ENCODE results near the gene CCDC192. TPM values are rescaled to one million over a fixed set of nuclear protein-coding genes. Genes with fewer than 3 reads are reported as not detected.

CCDC192 gene
- total and polyA plus RNA-seq, 2 donors (not counting 3 experiments of a cell fraction or from before 2014, with no cell fraction given), result not detected

DNA sequence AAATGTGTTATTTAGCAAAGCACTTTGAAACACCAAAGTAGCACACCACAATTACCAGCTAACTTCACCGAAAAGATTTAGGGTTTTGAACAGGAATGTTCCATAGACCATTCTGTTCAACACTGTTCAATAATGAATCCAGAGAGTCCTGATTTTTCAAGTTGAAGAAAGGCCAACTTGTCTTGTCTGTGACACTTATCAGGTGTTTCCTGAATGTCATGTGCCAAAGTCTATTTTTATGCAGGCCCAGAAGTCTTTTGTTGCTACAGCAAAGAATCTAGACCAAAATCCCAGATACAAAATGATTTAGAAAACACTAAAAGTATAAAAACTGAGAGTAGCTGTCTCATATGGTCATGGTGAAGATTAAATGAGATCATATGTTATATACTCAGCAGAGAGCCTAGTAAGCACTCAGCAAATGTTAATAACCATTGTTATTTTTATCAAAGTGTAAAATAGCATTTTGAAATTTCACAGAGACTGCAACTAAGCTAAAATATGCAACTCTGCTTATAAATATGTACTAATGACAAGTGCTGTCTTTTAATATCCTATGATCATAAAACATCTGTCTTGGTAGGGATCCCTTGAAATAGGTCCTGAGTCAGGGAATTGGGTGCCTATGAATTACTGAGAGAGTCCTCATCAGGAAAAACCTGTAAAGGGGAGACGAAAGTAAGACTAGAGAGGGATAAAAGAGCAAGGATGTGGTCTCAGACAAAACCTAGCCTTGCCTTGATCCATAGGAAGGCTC lies 258.0 kb downstream of the CCDC192 start:
- CTCF ChIA-PET, result interaction anchor here (1.0 to 2.7 kb wide), 8 partner anchors 50 to 127 kb away, joined by 3 to 18 read pairs (median 4); no protein-coding TSS in a partner anchor
- no TSS peak for BruUV-seq (replicated peaks)
- DNase-seq (ENCODE audit: low read depth, low spot score), result peak; percentile 71

DNA sequence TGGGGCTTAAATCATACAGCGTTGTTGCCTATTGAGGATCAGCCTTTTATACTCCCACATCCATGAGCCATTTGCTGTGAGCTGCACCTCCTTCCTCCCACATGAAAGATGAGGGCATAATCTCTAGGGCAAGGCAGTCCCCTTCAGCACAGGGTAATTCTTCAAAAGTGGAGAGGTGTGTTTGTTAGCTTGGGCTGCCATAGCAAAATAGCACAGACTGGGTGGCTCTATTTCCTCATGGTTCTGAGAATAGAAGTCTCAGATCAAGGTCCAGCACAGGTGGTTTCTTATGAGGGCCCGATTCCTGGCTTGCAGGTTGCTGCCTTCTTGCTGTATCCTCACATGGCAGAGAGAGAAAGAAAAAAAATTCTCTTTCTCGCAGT lies 258.6 kb downstream of the CCDC192 start:
- dilution Hi-C loops (cut with MboI; ENCODE audit: extremely low pct_ligation_motif_present, low sequenced_read_pairs) (no loop called here), intact Hi-C loops (cut with micrococcal nuclease) (loop anchor here (1.0 to 2.0 kb wide), 4 partner anchors 27 to 149 kb away; no protein-coding TSS in a partner anchor)
- H3K36me3 ChIP-seq (ENCODE audit: control insufficient read depth in 2 of 2, extremely low read depth in 1 of 2, insufficient read depth in 2 of 2, low read length in 2 of 2), result no peaks in the 10 kb centered on the region
- ChIA-PET CTCF (interaction anchor here (1.0 to 1.8 kb wide), 4 partner anchors 77 to 128 kb away, joined by 3 to 6 read pairs (median 4); no protein-coding TSS in a partner anchor), POLR2A (no interaction called here)
- TF ChIP-seq GATA2 (IDR thresholded peaks at IDR 0.05; ENCODE audit: insufficient read depth, insufficient read length, low read depth, low read length), result no peak
- no peak for DNase-seq (ENCODE audit: low read depth, low spot score)
- H3K9me1 ChIP-seq (replicated peaks; ENCODE audit: control insufficient read depth, extremely low read depth, insufficient read depth, low read length), result no peaks in the 10 kb centered on the region
- no peak for FAIRE-seq
- no peaks in the 10 kb centered on the region for H4K20me1 ChIP-seq (replicated peaks; ENCODE audit: control insufficient read depth, extremely low read depth, insufficient read depth, low read length)
- H3K79me2 ChIP-seq (ENCODE audit: control insufficient read depth, insufficient read depth, low read length), result no peaks in the 10 kb centered on the region
- H3K27ac ChIP-seq (ENCODE audit: insufficient read depth, low read depth, low read length), result peak overlapping the region; percentile 64
- no peaks in the 10 kb centered on the region for H3K27me3 ChIP-seq (ENCODE audit: control insufficient read depth in 2 of 2, insufficient read depth in 2 of 2, low read length in 2 of 2)
- no peak overlapping the region for H3K4me2 ChIP-seq (ENCODE audit: insufficient read depth, low read length)
- H3K9me3 ChIP-seq (replicated peaks; ENCODE audit: control insufficient read depth, insufficient read depth, low read length), result no peaks in the 10 kb centered on the region
- no TSS peak for BruUV-seq (replicated peaks)
- H3K9ac ChIP-seq (replicated peaks; ENCODE audit: extremely low read depth, insufficient read depth, low read length), result peak overlapping the region; percentile 43
- H3K4me1 ChIP-seq (ENCODE audit: control insufficient read depth, extremely low read depth, insufficient read depth, low read length), result peaks cover 44% of the 10 kb centered on the region
- no peak overlapping the region for H3K4me3 ChIP-seq (replicated peaks in 1 of 3; ENCODE audit: insufficient read depth in 1 of 3, low read depth in 1 of 3, low read length in 3 of 3)
- no peak overlapping the region for H2AFZ ChIP-seq (ENCODE audit: low read depth, low read length)

More for the DNA sequence above, 258.0 kb downstream of the CCDC192 start:
- Histone ChIP-seq H4K20me1 (replicated peaks; ENCODE audit: control insufficient read depth, extremely low read depth, insufficient read depth, low read length) (no peaks in the 10 kb centered on the region), H3K9ac (replicated peaks; ENCODE audit: extremely low read depth, insufficient read depth, low read length) (peak overlapping the region; percentile 43), H3K79me2 (ENCODE audit: control insufficient read depth, insufficient read depth, low read length) (no peaks in the 10 kb centered on the region), H2AFZ (ENCODE audit: low read depth, low read length) (no peak overlapping the region), H3K9me3 (replicated peaks; ENCODE audit: control insufficient read depth, insufficient read depth, low read length) (no peaks in the 10 kb centered on the region), H3K4me1 (ENCODE audit: control insufficient read depth, extremely low read depth, insufficient read depth, low read length) (peaks cover 44% of the 10 kb centered on the region), H3K4me3 (replicated peaks in 1 of 3; ENCODE audit: insufficient read depth in 1 of 3, low read depth in 1 of 3, low read length in 3 of 3) (no peak overlapping the region), H3K4me2 (ENCODE audit: insufficient read depth, low read length) (peak overlapping the region; percentile 57), H3K9me1 (replicated peaks; ENCODE audit: control insufficient read depth, extremely low read depth, insufficient read depth, low read length) (no peaks in the 10 kb centered on the region), H3K36me3 (ENCODE audit: control insufficient read depth in 2 of 2, extremely low read depth in 1 of 2, insufficient read depth in 2 of 2, low read length in 2 of 2) (no peaks in the 10 kb centered on the region), H3K27ac (ENCODE audit: insufficient read depth, low read depth, low read length) (peak overlapping the region; percentile 64), H3K27me3 (ENCODE audit: control insufficient read depth in 2 of 2, insufficient read depth in 2 of 2, low read length in 2 of 2) (no peaks in the 10 kb centered on the region)
- TF ChIP-seq JUN (IDR thresholded peaks at IDR 0.05; ENCODE audit: borderline replicate concordance, insufficient read depth, insufficient read length, low read depth) (peak; percentile 11), POLR2A (IDR thresholded peaks at IDR 0.05; ENCODE audit: low read depth, low read length) (no peak)
- POLR2A ChIA-PET, result interaction anchor here (0.8 to 1.2 kb wide), 3 partner anchors 27 to 90 kb away, joined by 3 to 4 read pairs (median 3); no protein-coding TSS in a partner anchor
- intact Hi-C loops (cut with micrococcal nuclease), result loop anchor here (1.0 to 2.0 kb wide), 4 partner anchors 27 to 148 kb away; no protein-coding TSS in a partner anchor
- dilution Hi-C loops (cut with MboI; ENCODE audit: extremely low pct_ligation_motif_present, low sequenced_read_pairs), result no loop called here
- FAIRE-seq, result no peak

Measured in endothelial cell of umbilical vein (primary cell).